Keratinocyte (primary cell): ENCODE measurements around the gene CDX1. TPM values are rescaled to one million over a fixed set of nuclear protein-coding genes. Genes with fewer than 3 reads are reported as not detected.

Source experiments
- DNase-seq: peaks from one replicate; pipeline ENCODE4 v3.0.0-alpha.2; 2011; ENCODE audit warnings: low read depth, missing footprints, low spot score
- FAIRE-seq: peaks from 2 replicates; lab custom pipeline; 2011; peaks lifted over from hg19 to GRCh38; lab: Jason Lieb, UNC
- H2AFZ ChIP-seq: 2 replicates; pipeline ENCODE4 v1.6.0; 2012; ENCODE audit warnings: low read length, control low read depth, inconsistent platforms; ENCODE audit not compliant: control insufficient read depth
- H3K27ac ChIP-seq: 2 replicates; pipeline ENCODE4 v1.5.1; 2011; ENCODE audit warnings: low read length; ENCODE audit not compliant: control insufficient read depth, insufficient read depth
- H3K27me3 ChIP-seq: 3 replicates; pipeline ENCODE4 v1.6.0; 2011; ENCODE audit warnings: low read length; ENCODE audit not compliant: control insufficient read depth, insufficient read depth; ENCODE audit errors: extremely low read depth
- H3K36me3 ChIP-seq, 2 experiments: 2 replicates in 1 of 2; 3 replicates in 1 of 2; pipeline ENCODE4 v1.5.1; 2011; ENCODE audit warnings: low read length in 2 of 2, mild to moderate bottlenecking in 1 of 2; ENCODE audit not compliant: control insufficient read depth in 2 of 2, insufficient read depth in 2 of 2; ENCODE audit errors: extremely low read depth in 1 of 2
- H3K4me1 ChIP-seq: 3 replicates; pipeline ENCODE4 v1.5.1; 2011; ENCODE audit warnings: low read length; ENCODE audit not compliant: control insufficient read depth, insufficient read depth; ENCODE audit errors: extremely low read depth
- H3K4me2 ChIP-seq: 3 replicates; pipeline ENCODE4 v1.6.0; 2011; ENCODE audit warnings: low read depth, low read length; ENCODE audit not compliant: control insufficient read depth, insufficient read depth; ENCODE audit errors: extremely low read depth
- H3K4me3 ChIP-seq, 3 experiments: fragments of 200-600 bp in 1 of 3; sonication (generic) in 1 of 3; 2 replicates in 2 of 3; 3 replicates in 1 of 3; pipeline ENCODE4 v1.5.1; 2011 to 2016; ENCODE audit warnings: low read length in 3 of 3, mild to moderate bottlenecking in 3 of 3, control low read depth in 2 of 3, inconsistent platforms in 1 of 3, low read depth in 1 of 3, mixed read lengths in 1 of 3, mixed run types in 1 of 3, moderate library complexity in 1 of 3; ENCODE audit not compliant: control insufficient read depth in 2 of 3, insufficient read depth in 2 of 3; ENCODE audit errors: extremely low read depth in 1 of 3
- H3K79me2 ChIP-seq: 2 replicates; pipeline ENCODE4 v1.6.0; 2012; ENCODE audit warnings: low read length; ENCODE audit not compliant: control insufficient read depth, insufficient read depth
- H3K9ac ChIP-seq: 3 replicates; pipeline ENCODE4 v1.6.0; 2011; ENCODE audit warnings: low read length; ENCODE audit not compliant: control insufficient read depth, insufficient read depth; ENCODE audit errors: extremely low read depth
- H3K9me1 ChIP-seq: 3 replicates; pipeline ENCODE4 v1.6.0; 2011; ENCODE audit warnings: low read length; ENCODE audit not compliant: control insufficient read depth, insufficient read depth; ENCODE audit errors: extremely low read depth
- H3K9me3 ChIP-seq: 2 replicates; pipeline ENCODE4 v1.5.1; 2012; ENCODE audit warnings: low read depth, low read length; ENCODE audit not compliant: control insufficient read depth
- H4K20me1 ChIP-seq: 3 replicates; pipeline ENCODE4 v1.6.0; 2011; ENCODE audit warnings: low read length; ENCODE audit not compliant: control insufficient read depth, insufficient read depth; ENCODE audit errors: extremely low read depth
- EZH2 ChIP-seq: IDR thresholded peaks from one replicate; pipeline ENCODE4 v1.6.1; 2012; ENCODE audit warnings: inconsistent platforms, mild to moderate bottlenecking, low read length, moderate library complexity
- dilution Hi-C: fragments of 300-500 bp; cut with MboI; formaldehyde crosslinking; loops from one replicate; pipeline ENCODE4 v1.7.0; 2020; ENCODE audit warnings: low sequenced_read_pairs; ENCODE audit not compliant: extremely low pct_ligation_motif_present
- polyA plus RNA-seq, 5 experiments: library from polyadenylated mRNA; depleted of rRNA in 3 of 5; stranded (reverse) in 3 of 5; stranded (forward) in 1 of 5; unstranded in 1 of 5; fragments of >200 nt; gene quantifications; 1 replicate in 1 of 5; 2 replicates in 3 of 5; 3 replicates in 1 of 5; pipeline versions ENCODE4 v1.2.1 to v1.2.3, GENCODE V29; 2011 to 2012; ENCODE audit warnings: missing spikeins in 2 of 5, low read depth in 1 of 5, low replicate concordance in 1 of 5
- TF ChIP-seq, protein P1 (sequence below), 3 experiments: IDR thresholded peaks in 1 of 3; conservative IDR thresholded peaks in 1 of 3; optimal IDR thresholded peaks in 1 of 3; 2 replicates in 2 of 3; 3 replicates in 1 of 3; pipeline versions ENCODE3 to v1.5.1; 2011; ENCODE audit warnings: low read length in 3 of 3, mild to moderate bottlenecking in 3 of 3, moderate library complexity in 2 of 3, control low read depth in 1 of 3, inconsistent platforms in 1 of 3; ENCODE audit not compliant: insufficient read depth in 2 of 3; ENCODE audit errors: extremely low read depth in 1 of 3

The CDX1 gene
- polyA plus RNA-seq, 1 donor (not counting 4 experiments of a cell fraction or from before 2014, with no cell fraction given): not detected

DNA sequence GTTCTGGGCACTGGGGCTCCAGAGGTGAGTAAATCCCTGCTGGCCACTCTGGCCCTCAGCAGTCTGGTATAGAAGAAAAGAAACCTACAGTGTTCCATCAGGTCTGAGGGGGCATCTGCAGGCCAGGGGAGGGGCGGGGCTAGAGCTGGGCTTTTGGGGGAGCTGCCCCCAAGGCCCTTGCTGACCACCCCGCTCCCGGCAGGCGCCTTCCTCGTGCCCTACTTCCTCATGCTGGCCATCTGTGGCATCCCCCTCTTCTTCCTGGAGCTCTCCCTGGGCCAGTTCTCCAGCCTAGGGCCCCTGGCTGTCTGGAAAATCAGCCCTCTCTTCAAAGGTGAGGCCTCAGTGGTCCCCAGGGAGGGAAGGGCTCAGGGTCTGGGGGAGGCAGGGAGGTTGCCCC, 29.9 kb downstream of the CDX1 start:
- no peak for FAIRE-seq
- Histone ChIP-seq H3K9me3 (no peaks in the 10 kb centered on the region), H3K36me3 (no peaks in the 10 kb centered on the region), H3K27ac (no peak overlapping the region), H3K9ac (no peak overlapping the region), H3K27me3 (peaks cover 46% of the 10 kb centered on the region), H3K4me1 (no peaks in the 10 kb centered on the region), H3K9me1 (no peaks in the 10 kb centered on the region), H3K4me2 (no peak overlapping the region), H4K20me1 (no peaks in the 10 kb centered on the region), H3K79me2 (no peaks in the 10 kb centered on the region), H2AFZ (no peak overlapping the region), H3K4me3 (no peak overlapping the region)
- DNase-seq: no peak
- dilution Hi-C loops: no loop called here
- TF ChIP-seq, protein P1, sequence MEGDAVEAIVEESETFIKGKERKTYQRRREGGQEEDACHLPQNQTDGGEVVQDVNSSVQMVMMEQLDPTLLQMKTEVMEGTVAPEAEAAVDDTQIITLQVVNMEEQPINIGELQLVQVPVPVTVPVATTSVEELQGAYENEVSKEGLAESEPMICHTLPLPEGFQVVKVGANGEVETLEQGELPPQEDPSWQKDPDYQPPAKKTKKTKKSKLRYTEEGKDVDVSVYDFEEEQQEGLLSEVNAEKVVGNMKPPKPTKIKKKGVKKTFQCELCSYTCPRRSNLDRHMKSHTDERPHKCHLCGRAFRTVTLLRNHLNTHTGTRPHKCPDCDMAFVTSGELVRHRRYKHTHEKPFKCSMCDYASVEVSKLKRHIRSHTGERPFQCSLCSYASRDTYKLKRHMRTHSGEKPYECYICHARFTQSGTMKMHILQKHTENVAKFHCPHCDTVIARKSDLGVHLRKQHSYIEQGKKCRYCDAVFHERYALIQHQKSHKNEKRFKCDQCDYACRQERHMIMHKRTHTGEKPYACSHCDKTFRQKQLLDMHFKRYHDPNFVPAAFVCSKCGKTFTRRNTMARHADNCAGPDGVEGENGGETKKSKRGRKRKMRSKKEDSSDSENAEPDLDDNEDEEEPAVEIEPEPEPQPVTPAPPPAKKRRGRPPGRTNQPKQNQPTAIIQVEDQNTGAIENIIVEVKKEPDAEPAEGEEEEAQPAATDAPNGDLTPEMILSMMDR (optimal IDR thresholded peaks at IDR 0.05 in 1 of 3, IDR thresholded peaks at IDR 0.05 in 1 of 3, conservative IDR thresholded peaks at IDR 0.05 in 1 of 3; ENCODE audit: extremely low read depth in 1 of 3, insufficient read depth in 2 of 3, low read length in 3 of 3): no peak
- no peak for TF ChIP-seq EZH2

DNA sequence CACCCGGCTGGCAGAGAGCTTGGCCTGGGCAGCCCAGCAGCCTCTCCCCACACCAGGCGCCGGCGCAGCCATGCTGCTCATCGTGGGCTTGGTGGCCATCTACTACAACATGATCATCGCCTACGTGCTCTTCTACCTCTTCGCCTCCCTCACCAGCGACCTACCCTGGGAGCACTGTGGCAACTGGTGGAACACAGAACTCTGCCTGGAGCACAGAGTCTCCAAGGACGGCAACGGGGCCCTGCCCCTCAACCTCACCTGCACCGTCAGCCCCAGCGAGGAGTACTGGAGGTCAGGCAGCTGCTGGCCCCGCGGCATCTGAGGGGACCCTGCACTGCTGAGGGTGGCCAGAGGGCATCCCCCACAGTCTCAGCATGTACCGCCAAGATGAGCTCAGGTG, 30.4 kb downstream of the CDX1 start:
- no peak overlapping the region for H2AFZ ChIP-seq
- FAIRE-seq (no peak), DNase-seq (no peak)
- H3K9me3 ChIP-seq: no peaks in the 10 kb centered on the region
- H3K9ac ChIP-seq: no peak overlapping the region
- peaks cover 41% of the 10 kb centered on the region for H3K27me3 ChIP-seq
- H3K27ac ChIP-seq: no peak overlapping the region
- no peaks in the 10 kb centered on the region for H3K79me2 ChIP-seq
- no peaks in the 10 kb centered on the region for H3K36me3 ChIP-seq
- H3K9me1 ChIP-seq: no peaks in the 10 kb centered on the region
- H3K4me3 ChIP-seq: no peak overlapping the region
- no peaks in the 10 kb centered on the region for H3K4me1 ChIP-seq
- no peak for TF ChIP-seq EZH2
- TF ChIP-seq, protein P1 (optimal IDR thresholded peaks at IDR 0.05 in 1 of 3, IDR thresholded peaks at IDR 0.05 in 1 of 3, conservative IDR thresholded peaks at IDR 0.05 in 1 of 3; ENCODE audit: extremely low read depth in 1 of 3, insufficient read depth in 2 of 3, low read length in 3 of 3): no peak
- H4K20me1 ChIP-seq: no peaks in the 10 kb centered on the region
- dilution Hi-C loops: no loop called here
- no peak overlapping the region for H3K4me2 ChIP-seq
